GM23338 (cell line): Measurements from ENCODE around the gene UGT1A4. TPM values are rescaled to one million over a fixed set of nuclear protein-coding genes. Genes with fewer than 3 reads are reported as not detected.

Source experiments
- ATAC-seq: fragments of 200-7000 bp; cut with Tn5 transposase; 3 replicates; pipeline ENCODE4 v1.9.1; 2020
- DNase-seq: peaks from one replicate; pipeline ENCODE4 v3.0.0-alpha.2; 2015; ENCODE audit warnings: low spot score
- H2AFZ ChIP-seq: fragments of 200-600 bp; sonication (generic); 2 replicates; pipeline ENCODE4 v1.8.0; 2016; ENCODE audit warnings: antibody characterized with exemption, mild to moderate bottlenecking, moderate library complexity
- H3F3A ChIP-seq: fragments of 200-600 bp; sonication (generic); replicated peaks from 2 replicates; pipeline ENCODE4 v1.8.0; 2017; ENCODE audit warnings: antibody characterized with exemption, mixed run types, low read depth
- H3K27ac ChIP-seq: fragments of 200-600 bp; sonication (generic); 2 replicates; pipeline ENCODE4 v1.6.1; 2016; ENCODE audit warnings: low read depth
- H3K27me3 ChIP-seq: fragments of 200-600 bp; sonication (generic); 2 replicates; pipeline ENCODE4 v1.8.0; 2016; ENCODE audit warnings: mild to moderate bottlenecking, mixed run types, moderate library complexity; ENCODE audit not compliant: insufficient read depth
- H3K36me3 ChIP-seq: fragments of 200-600 bp; sonication (generic); 2 replicates; pipeline ENCODE4 v1.8.0; 2016; ENCODE audit warnings: mild to moderate bottlenecking; ENCODE audit not compliant: insufficient read depth
- H3K4me1 ChIP-seq: fragments of 200-600 bp; sonication (generic); 2 replicates; pipeline ENCODE4 v1.8.0; 2016; ENCODE audit warnings: mild to moderate bottlenecking, moderate library complexity; ENCODE audit not compliant: insufficient read depth
- H3K4me2 ChIP-seq: fragments of 200-600 bp; sonication (generic); 2 replicates; pipeline ENCODE4 v1.7.1; 2017; ENCODE audit warnings: mixed run types
- H3K4me3 ChIP-seq: fragments of 200-600 bp; sonication (generic); 2 replicates; pipeline ENCODE4 v1.6.1; 2016; ENCODE audit warnings: mixed run types
- H3K79me2 ChIP-seq: fragments of 200-600 bp; sonication (generic); replicated peaks from 2 replicates; pipeline ENCODE4 v1.8.0; 2017; ENCODE audit warnings: mild to moderate bottlenecking; ENCODE audit not compliant: insufficient read depth
- H3K9me2 ChIP-seq: fragments of 200-600 bp; sonication (generic); 2 replicates; pipeline ENCODE4 v1.8.0; 2017; ENCODE audit not compliant: insufficient read depth
- H4K20me1 ChIP-seq: fragments of 200-600 bp; sonication (generic); replicated peaks from 2 replicates; pipeline ENCODE4 v1.8.0; 2017; ENCODE audit warnings: mild to moderate bottlenecking; ENCODE audit not compliant: insufficient read depth
- H3K27ac Mint-ChIP-seq: 2 replicates; pipeline ENCODE4 v1.8.0; 2020; ENCODE audit warnings: inconsistent platforms, mild to moderate bottlenecking, moderate library complexity, mixed read lengths
- H3K27me3 Mint-ChIP-seq: 3 replicates; pipeline ENCODE4 v1.8.0; 2022; ENCODE audit warnings: low read depth, mild to moderate bottlenecking, moderate library complexity, mixed read lengths, inconsistent platforms; ENCODE audit not compliant: insufficient read depth, poor library complexity
- H3K36me3 Mint-ChIP-seq: 3 replicates; pipeline ENCODE4 v1.8.0; 2021; ENCODE audit warnings: low read depth, mild to moderate bottlenecking, inconsistent platforms, moderate library complexity, mixed read lengths
- H3K4me1 Mint-ChIP-seq: 3 replicates; pipeline ENCODE4 v1.8.0; 2020; ENCODE audit warnings: mild to moderate bottlenecking, inconsistent platforms, mixed read lengths
- H3K4me3 Mint-ChIP-seq: 3 replicates; pipeline ENCODE4 v1.8.0; 2021; ENCODE audit warnings: moderate library complexity, mild to moderate bottlenecking, inconsistent platforms, mixed read lengths
- H3K9me3 Mint-ChIP-seq: 3 replicates; pipeline ENCODE4 v1.8.0; 2020; ENCODE audit warnings: moderate library complexity, mild to moderate bottlenecking, inconsistent platforms, mixed read lengths
- CREB1 ChIP-seq: fragments of 250-450 bp; sonication (Bioruptor Pico); IDR thresholded peaks from 2 replicates; pipeline ENCODE4 v1.5.0; 2020; ENCODE audit warnings: low read depth, mild to moderate bottlenecking, moderate library complexity
- EZH2 ChIP-seq: fragments of 200-600 bp; sonication (generic); IDR thresholded peaks from one replicate; pipeline ENCODE4 v1.8.0; 2017; ENCODE audit warnings: antibody characterized with exemption, mild to moderate bottlenecking, low read depth; ENCODE audit not compliant: unreplicated experiment
- EZH2phosphoT487 ChIP-seq: fragments of 200-600 bp; sonication (generic); IDR thresholded peaks from one replicate; pipeline ENCODE4 v1.8.1; 2018; ENCODE audit warnings: antibody characterized with exemption; ENCODE audit not compliant: unreplicated experiment
- NANOG ChIP-seq: IDR thresholded peaks from 2 replicates; pipeline ENCODE4 v1.6.1; 2016; ENCODE audit warnings: antibody characterized with exemption, borderline replicate concordance
- REST ChIP-seq: IDR thresholded peaks from one replicate; pipeline ENCODE4 v1.6.1; 2018; ENCODE audit warnings: antibody characterized with exemption; ENCODE audit not compliant: unreplicated experiment
- STAT1 ChIP-seq: IDR thresholded peaks from one replicate; pipeline ENCODE4 v1.6.1; 2016; ENCODE audit warnings: antibody characterized with exemption; ENCODE audit not compliant: unreplicated experiment
- ZNF114 ChIP-seq: fragments of 250-450 bp; sonication (Bioruptor Pico); IDR thresholded peaks from 2 replicates; pipeline ENCODE4 v1.5.0; 2020; ENCODE audit warnings: mild to moderate bottlenecking, moderate library complexity
- ZNF331 ChIP-seq: fragments of 250-450 bp; sonication (Bioruptor Pico); IDR thresholded peaks from 2 replicates; pipeline ENCODE4 v1.5.0; 2020; ENCODE audit warnings: low read depth, mild to moderate bottlenecking, moderate library complexity
- polyA plus RNA-seq: library from polyadenylated mRNA; unstranded; fragments of >200 nt; fragmentation: Nextera tagmentation; extraction: Ambion mirVana; gene quantifications from 2 replicates; pipeline ENCODE4 v1.2.1, GENCODE V29; 2016
- total RNA-seq: library from RNA; depleted of rRNA; stranded (reverse); fragments of >200 nt; shearing (Covaris generic); gene quantifications from 2 replicates; pipeline ENCODE4 v1.2.3, GENCODE V29; 2014
- TF ChIP-seq, protein P1 (sequence below): fragments of 250-450 bp; sonication (Bioruptor Pico); IDR thresholded peaks from 2 replicates; pipeline ENCODE4 v1.5.0; 2020; ENCODE audit warnings: mild to moderate bottlenecking, moderate library complexity
- TF ChIP-seq, protein P2 (sequence below), 2 experiments: fragments of 200-600 bp in 1 of 2; sonication (generic) in 1 of 2; conservative IDR thresholded peaks; 2 replicates each; pipeline versions ENCODE4 v1.5.1 to v1.6.1; 2016 to 2017; ENCODE audit warnings: antibody characterized with exemption in 2 of 2, low read depth in 2 of 2, mild to moderate bottlenecking in 2 of 2, moderate library complexity in 1 of 2

The UGT1A4 gene
- total and polyA plus RNA-seq, 2 experiments from 2014 or later = not detected

GRCh38 chr2:233691443-233692433 lies 26.8 kb upstream of the UGT1A4 start (continued):
- TF ChIP-seq, protein P1, sequence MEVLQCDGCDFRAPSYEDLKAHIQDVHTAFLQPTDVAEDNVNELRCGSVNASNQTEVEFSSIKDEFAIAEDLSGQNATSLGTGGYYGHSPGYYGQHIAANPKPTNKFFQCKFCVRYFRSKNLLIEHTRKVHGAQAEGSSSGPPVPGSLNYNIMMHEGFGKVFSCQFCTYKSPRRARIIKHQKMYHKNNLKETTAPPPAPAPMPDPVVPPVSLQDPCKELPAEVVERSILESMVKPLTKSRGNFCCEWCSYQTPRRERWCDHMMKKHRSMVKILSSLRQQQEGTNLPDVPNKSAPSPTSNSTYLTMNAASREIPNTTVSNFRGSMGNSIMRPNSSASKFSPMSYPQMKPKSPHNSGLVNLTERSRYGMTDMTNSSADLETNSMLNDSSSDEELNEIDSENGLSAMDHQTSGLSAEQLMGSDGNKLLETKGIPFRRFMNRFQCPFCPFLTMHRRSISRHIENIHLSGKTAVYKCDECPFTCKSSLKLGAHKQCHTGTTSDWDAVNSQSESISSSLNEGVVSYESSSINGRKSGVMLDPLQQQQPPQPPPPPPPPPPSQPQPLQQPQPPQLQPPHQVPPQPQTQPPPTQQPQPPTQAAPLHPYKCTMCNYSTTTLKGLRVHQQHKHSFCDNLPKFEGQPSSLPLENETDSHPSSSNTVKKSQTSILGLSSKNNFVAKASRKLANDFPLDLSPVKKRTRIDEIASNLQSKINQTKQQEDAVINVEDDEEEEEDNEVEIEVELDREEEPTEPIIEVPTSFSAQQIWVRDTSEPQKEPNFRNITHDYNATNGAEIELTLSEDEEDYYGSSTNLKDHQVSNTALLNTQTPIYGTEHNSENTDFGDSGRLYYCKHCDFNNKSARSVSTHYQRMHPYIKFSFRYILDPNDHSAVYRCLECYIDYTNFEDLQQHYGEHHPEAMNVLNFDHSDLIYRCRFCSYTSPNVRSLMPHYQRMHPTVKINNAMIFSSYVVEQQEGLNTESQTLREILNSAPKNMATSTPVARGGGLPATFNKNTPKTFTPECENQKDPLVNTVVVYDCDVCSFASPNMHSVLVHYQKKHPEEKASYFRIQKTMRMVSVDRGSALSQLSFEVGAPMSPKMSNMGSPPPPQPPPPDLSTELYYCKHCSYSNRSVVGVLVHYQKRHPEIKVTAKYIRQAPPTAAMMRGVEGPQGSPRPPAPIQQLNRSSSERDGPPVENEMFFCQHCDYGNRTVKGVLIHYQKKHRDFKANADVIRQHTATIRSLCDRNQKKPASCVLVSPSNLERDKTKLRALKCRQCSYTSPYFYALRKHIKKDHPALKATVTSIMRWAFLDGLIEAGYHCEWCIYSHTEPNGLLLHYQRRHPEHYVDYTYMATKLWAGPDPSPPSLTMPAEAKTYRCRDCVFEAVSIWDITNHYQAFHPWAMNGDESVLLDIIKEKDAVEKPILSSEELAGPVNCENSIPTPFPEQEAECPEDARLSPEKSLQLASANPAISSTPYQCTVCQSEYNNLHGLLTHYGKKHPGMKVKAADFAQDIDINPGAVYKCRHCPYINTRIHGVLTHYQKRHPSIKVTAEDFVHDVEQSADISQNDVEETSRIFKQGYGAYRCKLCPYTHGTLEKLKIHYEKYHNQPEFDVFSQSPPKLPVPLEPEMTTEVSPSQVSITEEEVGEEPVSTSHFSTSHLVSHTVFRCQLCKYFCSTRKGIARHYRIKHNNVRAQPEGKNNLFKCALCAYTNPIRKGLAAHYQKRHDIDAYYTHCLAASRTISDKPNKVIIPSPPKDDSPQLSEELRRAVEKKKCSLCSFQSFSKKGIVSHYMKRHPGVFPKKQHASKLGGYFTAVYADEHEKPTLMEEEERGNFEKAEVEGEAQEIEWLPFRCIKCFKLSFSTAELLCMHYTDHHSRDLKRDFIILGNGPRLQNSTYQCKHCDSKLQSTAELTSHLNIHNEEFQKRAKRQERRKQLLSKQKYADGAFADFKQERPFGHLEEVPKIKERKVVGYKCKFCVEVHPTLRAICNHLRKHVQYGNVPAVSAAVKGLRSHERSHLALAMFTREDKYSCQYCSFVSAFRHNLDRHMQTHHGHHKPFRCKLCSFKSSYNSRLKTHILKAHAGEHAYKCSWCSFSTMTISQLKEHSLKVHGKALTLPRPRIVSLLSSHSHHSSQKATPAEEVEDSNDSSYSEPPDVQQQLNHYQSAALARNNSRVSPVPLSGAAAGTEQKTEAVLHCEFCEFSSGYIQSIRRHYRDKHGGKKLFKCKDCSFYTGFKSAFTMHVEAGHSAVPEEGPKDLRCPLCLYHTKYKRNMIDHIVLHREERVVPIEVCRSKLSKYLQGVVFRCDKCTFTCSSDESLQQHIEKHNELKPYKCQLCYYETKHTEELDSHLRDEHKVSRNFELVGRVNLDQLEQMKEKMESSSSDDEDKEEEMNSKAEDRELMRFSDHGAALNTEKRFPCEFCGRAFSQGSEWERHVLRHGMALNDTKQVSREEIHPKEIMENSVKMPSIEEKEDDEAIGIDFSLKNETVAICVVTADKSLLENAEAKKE (CRISPR knock-in tag) = no peak
- TF ChIP-seq, protein P2, sequence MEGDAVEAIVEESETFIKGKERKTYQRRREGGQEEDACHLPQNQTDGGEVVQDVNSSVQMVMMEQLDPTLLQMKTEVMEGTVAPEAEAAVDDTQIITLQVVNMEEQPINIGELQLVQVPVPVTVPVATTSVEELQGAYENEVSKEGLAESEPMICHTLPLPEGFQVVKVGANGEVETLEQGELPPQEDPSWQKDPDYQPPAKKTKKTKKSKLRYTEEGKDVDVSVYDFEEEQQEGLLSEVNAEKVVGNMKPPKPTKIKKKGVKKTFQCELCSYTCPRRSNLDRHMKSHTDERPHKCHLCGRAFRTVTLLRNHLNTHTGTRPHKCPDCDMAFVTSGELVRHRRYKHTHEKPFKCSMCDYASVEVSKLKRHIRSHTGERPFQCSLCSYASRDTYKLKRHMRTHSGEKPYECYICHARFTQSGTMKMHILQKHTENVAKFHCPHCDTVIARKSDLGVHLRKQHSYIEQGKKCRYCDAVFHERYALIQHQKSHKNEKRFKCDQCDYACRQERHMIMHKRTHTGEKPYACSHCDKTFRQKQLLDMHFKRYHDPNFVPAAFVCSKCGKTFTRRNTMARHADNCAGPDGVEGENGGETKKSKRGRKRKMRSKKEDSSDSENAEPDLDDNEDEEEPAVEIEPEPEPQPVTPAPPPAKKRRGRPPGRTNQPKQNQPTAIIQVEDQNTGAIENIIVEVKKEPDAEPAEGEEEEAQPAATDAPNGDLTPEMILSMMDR (conservative IDR thresholded peaks at IDR 0.05; ENCODE audit: low read depth in 2 of 2) = no peak
- TF ChIP-seq ZNF331 (CRISPR knock-in tag) (no peak), EZH2phosphoT487 (no peak), EZH2 (no peak)

GRCh38 chr2:233692648-233693047 lies 25.9 kb upstream of the UGT1A4 start, which contains the start of gene UGT1A6:
TSS of gene UGT1A6 (plus strand) at chr2:233692890. CDS start at chr2:233693005, 115 bp downstream.
- Histone ChIP-seq H3K79me2 (no peaks in the 10 kb centered on the region), H4K20me1 (no peaks in the 10 kb centered on the region), H3K4me3 (no peak within 1 kb of the TSS), H3K36me3 (no peaks in the 10 kb centered on the region), H3K27ac (no peak within 1 kb of the TSS), H3F3A (no peaks in the 10 kb centered on the region), H2AFZ (no peak within 1 kb of the TSS), H3K4me1 (peaks cover 7% of the 10 kb centered on the region; the same call in 1 of the 2 replicates), H3K9me2 (peaks cover 16% of the 10 kb centered on the region; the same call in 1 of the 2 replicates), H3K27me3 (no peaks in the 10 kb centered on the region), H3K4me2 (no peak within 1 kb of the TSS)
- DNase-seq (no peak), ATAC-seq (no peak)
- no peak for TF ChIP-seq REST
- no peak for TF ChIP-seq CREB1
- TF ChIP-seq STAT1 = no peak
- TF ChIP-seq ZNF114 (CRISPR knock-in tag) = no peak
- TF ChIP-seq EZH2 = no peak
- TF ChIP-seq NANOG = no peak
- H3K4me1 Mint-ChIP-seq = peaks cover 20% of the 10 kb centered on the region
- H3K4me3 Mint-ChIP-seq = no peak within 1 kb of the TSS
- H3K9me3 Mint-ChIP-seq = no peaks in the 10 kb centered on the region
- no peaks in the 10 kb centered on the region; the same call in 2 of the 3 replicates for H3K36me3 Mint-ChIP-seq
- peaks cover 2% of the 10 kb centered on the region for H3K27me3 Mint-ChIP-seq
- H3K27ac Mint-ChIP-seq = no peak within 1 kb of the TSS
